Measurements from ENCODE around the gene LYPD6.

DNA sequence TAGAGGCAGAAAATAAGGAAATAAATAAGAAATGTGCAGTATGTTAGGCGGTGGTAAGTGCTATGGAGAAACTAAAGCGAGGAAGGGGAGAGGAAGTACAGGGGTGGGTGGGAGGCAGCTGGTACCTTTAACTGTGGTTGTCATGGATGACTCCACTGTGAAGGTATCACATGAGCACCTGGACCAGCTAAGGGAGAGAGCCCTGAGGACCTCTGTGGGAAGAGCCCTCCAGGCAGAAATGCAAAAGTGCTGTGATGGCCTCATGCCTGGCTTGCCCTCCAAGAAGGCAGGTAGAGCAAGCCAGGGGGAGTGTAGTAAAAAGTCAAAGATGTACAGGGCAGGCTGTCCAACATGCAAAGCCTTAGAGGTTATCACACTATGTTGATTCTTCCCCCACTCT lies 17.9 kb downstream of the LYPD6 start:
- TF ChIP-seq CTBP1 (IDR thresholded peaks at IDR 0.05; ENCODE audit: borderline replicate concordance) (no peak), FOXA1 (IDR thresholded peaks at IDR 0.05) (no peak), ARNT (IDR thresholded peaks at IDR 0.05) (no peak), FOXK2 (IDR thresholded peaks at IDR 0.05) (no peak), ELF4 (IDR thresholded peaks at IDR 0.05) (no peak), SUZ12 (IDR thresholded peaks at IDR 0.05) (no peak), NFRKB (IDR thresholded peaks at IDR 0.05) (no peak), HDGF (IDR thresholded peaks at IDR 0.05; ENCODE audit: borderline replicate concordance) (no peak), SP1 (IDR thresholded peaks at IDR 0.05) (no peak)

Measured in HEK293T (cell line).